HPDE6-E6E7 (cell line): Measurements from ENCODE around the gene PYGO1.
"Not testable (repeated sequence)": the region's sequence is repeated elsewhere in the genome, so short reads cannot be mapped to it uniquely, and the experiment has no call there.

Experiments used
- DNase-seq: peaks from one replicate; pipeline ENCODE4 v3.0.0; 2011; ENCODE audit warnings: missing footprints; ENCODE audit errors: extremely low spot score

The PYGO1 gene, protein sequence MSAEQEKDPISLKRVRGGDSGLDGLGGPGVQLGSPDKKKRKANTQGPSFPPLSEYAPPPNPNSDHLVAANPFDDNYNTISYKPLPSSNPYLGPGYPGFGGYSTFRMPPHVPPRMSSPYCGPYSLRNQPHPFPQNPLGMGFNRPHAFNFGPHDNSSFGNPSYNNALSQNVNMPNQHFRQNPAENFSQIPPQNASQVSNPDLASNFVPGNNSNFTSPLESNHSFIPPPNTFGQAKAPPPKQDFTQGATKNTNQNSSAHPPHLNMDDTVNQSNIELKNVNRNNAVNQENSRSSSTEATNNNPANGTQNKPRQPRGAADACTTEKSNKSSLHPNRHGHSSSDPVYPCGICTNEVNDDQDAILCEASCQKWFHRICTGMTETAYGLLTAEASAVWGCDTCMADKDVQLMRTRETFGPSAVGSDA

GRCh38 chr15:55588070-55588814 is at the start of gene PYGO1:
TSS of gene PYGO1 (minus strand) at chr15:55588345. CDS start at chr15:55587883, 462 bp downstream.
- peak; percentile 23 for DNase-seq

DNA sequence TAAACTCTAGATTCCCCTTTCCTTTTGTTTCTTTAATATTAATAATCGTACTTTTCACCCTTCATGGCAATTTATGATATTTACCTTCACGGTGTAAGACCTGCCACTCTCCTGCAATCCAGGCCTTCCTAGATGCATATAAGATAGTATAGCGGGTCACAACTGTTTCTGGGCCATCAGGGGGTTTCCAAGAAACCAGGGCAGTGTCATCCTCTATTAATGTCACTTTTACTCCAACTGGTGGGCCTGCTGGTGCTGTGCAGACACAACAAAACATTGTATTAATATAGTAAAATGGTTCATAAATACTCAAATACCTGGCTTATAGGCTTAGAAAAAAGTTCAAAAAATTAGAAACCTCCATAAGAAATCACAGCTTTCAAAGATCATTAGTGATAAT is 48.9 kb upstream of the PYGO1 start:
- DNase-seq = no peak

DNA sequence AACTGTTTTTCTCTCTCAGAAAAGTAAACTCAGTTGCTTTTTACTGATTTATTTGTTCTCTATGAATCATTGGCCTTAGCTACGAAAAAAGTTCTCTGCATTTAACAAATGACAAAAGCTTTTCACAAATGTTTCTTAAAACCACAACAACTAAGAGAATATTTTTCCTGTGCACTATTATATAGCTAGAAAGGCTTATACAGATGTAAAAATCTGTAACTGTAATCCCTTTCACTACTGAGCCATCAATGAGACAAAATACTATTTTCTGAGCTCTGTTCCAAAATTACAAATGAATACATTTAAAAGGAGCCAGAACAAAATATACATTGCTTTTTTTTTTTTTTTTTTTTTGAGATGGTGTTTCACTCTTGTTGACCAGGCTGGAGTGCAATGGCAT is 45.6 kb upstream of the PYGO1 start:
- DNase-seq = no peak

GRCh38 chr15:55632434-55632833 is 44.3 kb upstream of the PYGO1 start:
- no peak for DNase-seq

GRCh38 chr15:55630858-55631257 is 42.7 kb upstream of the PYGO1 start:
- no peak for DNase-seq

GRCh38 chr15:55628369-55628730 is 40.2 kb upstream of the PYGO1 start:
- DNase-seq = no peak

GRCh38 chr15:55627730-55628368 is 39.7 kb upstream of the PYGO1 start:
- DNase-seq = peak; percentile 88

DNA sequence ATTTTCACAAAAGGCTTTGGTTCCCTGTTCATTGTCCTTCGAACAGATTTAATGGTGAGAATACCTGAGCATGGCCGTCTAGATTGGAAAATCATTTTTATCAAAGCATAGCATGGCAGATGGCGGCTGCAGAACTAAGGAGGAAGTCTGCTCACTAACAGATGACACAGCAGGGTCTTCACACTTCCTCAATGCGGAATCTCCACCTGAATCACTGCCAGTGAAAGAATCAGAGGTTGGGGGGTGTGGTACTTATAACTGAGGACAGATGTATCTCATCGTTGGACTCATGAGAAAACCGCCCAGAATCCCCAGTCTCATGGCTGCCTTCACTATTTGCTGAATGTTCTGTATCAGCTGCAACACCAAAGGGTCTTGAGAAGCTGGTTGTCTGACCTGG is 31.6 kb upstream of the PYGO1 start:
- no peak for DNase-seq

GRCh38 chr15:55618387-55618786 is 30.2 kb upstream of the PYGO1 start:
- no peak for DNase-seq

DNA sequence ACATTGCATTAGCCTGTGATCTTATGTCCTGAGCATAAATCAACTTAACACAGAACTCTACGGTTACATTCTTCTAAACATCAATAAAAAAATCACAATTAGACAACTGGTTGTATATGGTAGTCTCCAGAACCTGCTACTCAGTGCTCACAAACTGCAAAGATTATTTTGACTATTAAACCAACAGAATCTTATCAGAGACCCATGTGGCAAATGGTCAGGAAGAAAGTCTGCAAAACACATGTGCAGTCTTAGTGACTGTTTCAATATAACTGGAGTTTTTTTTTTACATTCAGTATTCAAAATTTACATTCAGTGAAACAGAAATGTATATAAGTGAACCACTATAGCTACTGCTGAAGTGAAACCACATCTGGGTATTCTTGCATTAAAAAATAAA is 27.3 kb upstream of the PYGO1 start:
- DNase-seq = no peak

DNA sequence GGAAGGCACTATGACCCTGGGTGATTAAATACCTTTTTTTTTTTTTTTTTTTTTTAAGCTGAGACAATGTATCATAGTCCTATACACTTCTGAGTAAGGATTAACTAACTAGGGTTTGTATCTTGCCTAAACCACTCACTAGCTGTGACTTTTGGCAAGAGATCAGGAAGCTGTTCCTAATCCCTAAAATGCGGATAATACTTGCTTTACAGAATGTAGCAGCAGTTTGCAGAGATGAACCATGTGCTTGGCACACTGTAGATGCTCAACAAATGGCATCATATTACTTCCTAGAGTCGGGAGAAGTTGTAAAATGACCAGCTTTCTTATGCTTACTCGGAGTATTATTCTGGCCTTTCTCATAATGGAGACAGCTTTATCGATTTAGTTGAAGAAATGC is 25.6 kb upstream of the PYGO1 start:
- no peak for DNase-seq

DNA sequence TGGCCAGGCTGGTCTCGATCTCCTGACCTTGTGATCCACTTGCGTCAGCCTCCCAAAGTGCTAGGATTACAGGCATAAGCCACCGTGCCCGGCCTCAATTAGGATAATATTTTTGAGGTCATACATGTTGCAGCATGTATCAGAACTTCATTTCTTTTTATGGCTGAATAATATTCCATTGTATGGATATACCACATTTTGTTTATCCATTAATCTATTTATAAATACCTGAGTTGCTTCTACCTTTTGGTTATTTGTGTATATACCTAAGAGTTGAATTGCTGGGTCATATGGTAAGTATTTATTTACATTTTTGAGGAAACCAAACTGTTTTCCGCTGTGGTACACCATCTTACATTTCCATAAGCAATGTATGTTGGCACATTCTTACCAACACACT is 18.1 kb upstream of the PYGO1 start:
- DNase-seq = no peak

DNA sequence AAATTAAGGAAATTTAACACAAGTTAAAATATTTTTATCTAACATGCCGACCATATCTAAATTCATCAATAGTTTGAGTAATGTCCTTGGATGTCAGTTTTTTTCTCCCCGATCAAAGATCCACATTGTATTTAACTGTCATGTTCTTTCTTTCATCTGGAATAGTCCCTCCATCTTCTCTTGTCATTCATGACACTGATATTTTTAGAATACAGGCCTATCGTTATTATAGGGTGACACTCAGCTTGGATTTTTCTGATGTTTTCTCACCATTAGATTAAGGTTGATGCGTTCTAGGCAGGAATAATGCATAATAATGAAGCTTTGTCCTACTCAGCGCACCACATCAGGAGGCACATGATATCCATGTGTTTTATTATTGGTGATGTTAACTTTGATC is 13.2 kb upstream of the PYGO1 start:
- DNase-seq = no peak

DNA sequence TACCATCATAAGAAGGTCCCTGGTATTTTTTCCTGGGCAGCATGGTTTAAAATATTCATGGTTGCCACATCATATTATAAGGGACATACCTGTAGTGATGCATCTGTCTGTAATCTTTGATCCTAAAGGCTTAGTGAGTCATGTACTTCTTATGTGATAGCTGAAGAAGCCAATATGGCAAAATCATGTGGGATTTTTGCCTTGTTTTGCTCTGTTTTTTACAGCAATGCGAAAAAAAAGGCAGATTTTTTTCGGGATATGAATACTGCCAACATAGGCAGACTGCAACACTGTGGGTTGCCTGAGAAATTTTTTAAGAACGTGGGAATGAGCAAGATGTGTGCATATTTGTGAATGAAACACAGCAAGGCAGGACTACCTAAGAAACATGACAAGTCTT is 11.3 kb upstream of the PYGO1 start:
- DNase-seq = no peak

- not testable (repeated sequence) for DNase-seq
Observed at GRCh38 chr15:55593019-55593418, 4.9 kb upstream of the PYGO1 start.

GRCh38 chr15:55590788-55591187 is 2.6 kb upstream of the PYGO1 start:
- DNase-seq = no peak

DNA sequence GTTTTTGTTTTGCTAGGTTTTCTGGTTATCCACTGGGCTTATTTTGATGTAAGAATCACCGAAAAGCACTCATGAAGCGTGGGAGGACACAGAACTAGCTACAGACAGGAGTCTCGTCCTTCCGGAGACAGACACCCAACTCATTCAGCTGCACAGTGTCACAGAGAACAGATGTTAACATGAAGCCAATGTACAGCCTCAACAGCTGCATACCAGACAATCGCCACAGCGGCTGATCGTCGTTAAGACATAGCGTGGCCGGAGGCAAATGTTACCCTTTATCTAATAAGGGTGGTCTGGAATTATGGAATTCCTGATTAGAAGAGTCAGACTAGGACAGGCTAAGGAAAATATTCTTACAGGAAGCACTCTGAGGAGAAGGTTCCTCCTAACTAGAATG is 1.1 kb upstream of the PYGO1 start:
- no peak for DNase-seq

- no peak for DNase-seq
Observed at GRCh38 chr15:55588815-55589115, 620 bp upstream of the PYGO1 start.

DNA sequence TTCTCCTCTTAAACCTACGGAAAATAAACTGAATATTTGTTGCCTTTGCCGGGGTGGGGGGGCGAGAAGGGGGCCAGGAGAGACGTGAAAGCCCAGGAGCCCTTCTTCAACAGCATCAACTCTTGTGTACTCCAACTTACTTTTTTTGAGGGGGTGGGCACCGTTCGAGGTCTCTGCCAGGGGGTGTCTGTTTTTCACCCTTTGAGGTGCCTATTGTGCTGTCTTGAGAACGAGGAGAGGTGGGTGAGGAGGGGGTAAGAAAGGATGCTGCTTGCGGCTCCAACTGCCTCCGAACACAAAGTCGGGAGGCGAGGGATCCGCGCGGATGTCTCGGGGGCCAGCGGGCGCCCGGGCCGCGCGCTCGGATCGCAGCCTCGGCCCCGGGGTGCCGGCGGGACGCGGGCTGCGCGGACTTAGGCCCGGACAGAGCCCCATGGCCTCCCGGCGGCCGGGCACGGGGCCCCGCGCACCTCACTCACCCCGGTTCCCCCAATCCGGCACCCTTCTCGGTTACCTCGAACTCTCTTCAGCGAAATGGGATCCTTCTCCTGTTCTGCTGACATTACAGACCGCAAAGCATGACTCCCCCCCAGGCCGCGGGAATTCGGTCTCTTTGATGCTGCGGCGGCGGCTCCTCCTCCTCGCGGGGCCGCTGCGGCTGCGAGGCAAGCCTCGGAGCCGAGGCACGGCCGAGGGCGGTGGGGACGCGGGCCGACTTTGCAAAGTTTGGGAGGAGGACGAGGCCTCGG is 650 bp downstream of the PYGO1 start:
- peak; percentile 29 for DNase-seq

- no peak for DNase-seq
Observed at GRCh38 chr15:55586808-55587207, 1.3 kb downstream of the PYGO1 start.

DNA sequence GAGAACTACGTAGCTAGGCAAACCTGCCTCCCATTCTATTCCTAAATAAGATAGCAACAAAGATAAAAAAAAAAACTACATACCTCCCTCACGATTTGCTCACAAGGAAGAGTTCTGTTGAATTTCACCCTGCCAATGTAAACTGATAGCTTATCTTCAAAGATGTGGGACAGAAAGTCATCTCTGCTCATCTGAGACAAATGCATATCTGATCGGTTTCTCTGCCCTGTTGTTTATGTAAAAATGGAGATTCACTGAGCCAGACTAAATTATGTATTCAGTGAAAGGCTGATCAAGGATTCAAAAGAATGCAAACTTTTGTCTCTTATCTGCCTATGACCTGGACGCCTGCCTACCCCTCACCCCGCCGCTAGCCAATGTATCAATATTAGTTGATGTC is 11.2 kb downstream of the PYGO1 start:
- no peak for DNase-seq

- DNase-seq = no peak
Observed at GRCh38 chr15:55574096-55574495, 14.0 kb downstream of the PYGO1 start.
